Measurements from ENCODE around the gene TTC28. TPM values are rescaled to one million over a fixed set of nuclear protein-coding genes. Genes with fewer than 3 reads are reported as not detected.
A peak's percentile ranks its signal among the peaks of the same experiment; 100 is the strongest.

TTC28 gene
- total RNA-seq, 1 donor from 2014 or later = 1.3 TPM

GRCh38 chr22:28379075-28379779 lies 300.4 kb downstream of the TTC28 start:
- TF ChIP-seq, protein P1, sequence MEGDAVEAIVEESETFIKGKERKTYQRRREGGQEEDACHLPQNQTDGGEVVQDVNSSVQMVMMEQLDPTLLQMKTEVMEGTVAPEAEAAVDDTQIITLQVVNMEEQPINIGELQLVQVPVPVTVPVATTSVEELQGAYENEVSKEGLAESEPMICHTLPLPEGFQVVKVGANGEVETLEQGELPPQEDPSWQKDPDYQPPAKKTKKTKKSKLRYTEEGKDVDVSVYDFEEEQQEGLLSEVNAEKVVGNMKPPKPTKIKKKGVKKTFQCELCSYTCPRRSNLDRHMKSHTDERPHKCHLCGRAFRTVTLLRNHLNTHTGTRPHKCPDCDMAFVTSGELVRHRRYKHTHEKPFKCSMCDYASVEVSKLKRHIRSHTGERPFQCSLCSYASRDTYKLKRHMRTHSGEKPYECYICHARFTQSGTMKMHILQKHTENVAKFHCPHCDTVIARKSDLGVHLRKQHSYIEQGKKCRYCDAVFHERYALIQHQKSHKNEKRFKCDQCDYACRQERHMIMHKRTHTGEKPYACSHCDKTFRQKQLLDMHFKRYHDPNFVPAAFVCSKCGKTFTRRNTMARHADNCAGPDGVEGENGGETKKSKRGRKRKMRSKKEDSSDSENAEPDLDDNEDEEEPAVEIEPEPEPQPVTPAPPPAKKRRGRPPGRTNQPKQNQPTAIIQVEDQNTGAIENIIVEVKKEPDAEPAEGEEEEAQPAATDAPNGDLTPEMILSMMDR (IDR thresholded peaks at IDR 0.05; ENCODE audit: insufficient read depth, low read length, severe bottlenecking) = no peak
- no peaks in the 10 kb centered on the region for H3K27me3 ChIP-seq (ENCODE audit: control insufficient read depth, insufficient read depth, low read length)
- H3K4me3 ChIP-seq (ENCODE audit: low read depth, low read length) = no peak overlapping the region
- no peak for FAIRE-seq
- H3K36me3 ChIP-seq (ENCODE audit: control insufficient read depth, insufficient read depth, low read length) = no peaks in the 10 kb centered on the region
- no peak for DNase-seq (ENCODE audit: low read depth)

- Histone ChIP-seq H3K27me3 (ENCODE audit: control insufficient read depth, insufficient read depth, low read length) (no peaks in the 10 kb centered on the region), H3K36me3 (ENCODE audit: control insufficient read depth, insufficient read depth, low read length) (no peaks in the 10 kb centered on the region), H3K4me3 (ENCODE audit: low read depth, low read length) (no peak overlapping the region)
- no peak for DNase-seq (ENCODE audit: low read depth)
- TF ChIP-seq, protein P1 (IDR thresholded peaks at IDR 0.05; ENCODE audit: insufficient read depth, low read length, severe bottlenecking) = no peak
- FAIRE-seq = peak; percentile 94
Measured at GRCh38 chr22:28375761-28376534, 303.7 kb downstream of the TTC28 start.

GRCh38 chr22:28373831-28374230 lies 305.8 kb downstream of the TTC28 start:
- no peak overlapping the region for H3K4me3 ChIP-seq (ENCODE audit: low read depth, low read length)
- TF ChIP-seq, protein P1 (IDR thresholded peaks at IDR 0.05; ENCODE audit: insufficient read depth, low read length, severe bottlenecking) = no peak
- DNase-seq (ENCODE audit: low read depth) = peak; percentile 8
- no peaks in the 10 kb centered on the region for H3K27me3 ChIP-seq (ENCODE audit: control insufficient read depth, insufficient read depth, low read length)
- no peaks in the 10 kb centered on the region for H3K36me3 ChIP-seq (ENCODE audit: control insufficient read depth, insufficient read depth, low read length)
- FAIRE-seq = no peak

GRCh38 chr22:28369854-28370253 lies 309.8 kb downstream of the TTC28 start:
- Histone ChIP-seq H3K4me3 (ENCODE audit: low read depth, low read length) (no peak overlapping the region), H3K27me3 (ENCODE audit: control insufficient read depth, insufficient read depth, low read length) (no peaks in the 10 kb centered on the region), H3K36me3 (ENCODE audit: control insufficient read depth, insufficient read depth, low read length) (no peaks in the 10 kb centered on the region)
- TF ChIP-seq, protein P1 (IDR thresholded peaks at IDR 0.05; ENCODE audit: insufficient read depth, low read length, severe bottlenecking) = no peak
- no peak for FAIRE-seq
- DNase-seq (ENCODE audit: low read depth) = no peak

GRCh38 chr22:28366856-28367255 lies 312.8 kb downstream of the TTC28 start:
- Histone ChIP-seq H3K36me3 (ENCODE audit: control insufficient read depth, insufficient read depth, low read length) (no peaks in the 10 kb centered on the region), H3K27me3 (ENCODE audit: control insufficient read depth, insufficient read depth, low read length) (no peaks in the 10 kb centered on the region), H3K4me3 (ENCODE audit: low read depth, low read length) (no peak overlapping the region)
- TF ChIP-seq, protein P1 (IDR thresholded peaks at IDR 0.05; ENCODE audit: insufficient read depth, low read length, severe bottlenecking) = no peak
- FAIRE-seq (no peak), DNase-seq (ENCODE audit: low read depth) (no peak)

Data from bronchial epithelial cell (primary cell).